Measurements from ENCODE around the gene DEFB128. TPM values are rescaled to one million over a fixed set of nuclear protein-coding genes. Genes with fewer than 3 reads are reported as not detected.
A peak's percentile ranks its signal among the peaks of the same experiment; 100 is the strongest.

Gene DEFB128
- total RNA-seq, 1 experiment from 2014 or later, result not detected

DNA sequence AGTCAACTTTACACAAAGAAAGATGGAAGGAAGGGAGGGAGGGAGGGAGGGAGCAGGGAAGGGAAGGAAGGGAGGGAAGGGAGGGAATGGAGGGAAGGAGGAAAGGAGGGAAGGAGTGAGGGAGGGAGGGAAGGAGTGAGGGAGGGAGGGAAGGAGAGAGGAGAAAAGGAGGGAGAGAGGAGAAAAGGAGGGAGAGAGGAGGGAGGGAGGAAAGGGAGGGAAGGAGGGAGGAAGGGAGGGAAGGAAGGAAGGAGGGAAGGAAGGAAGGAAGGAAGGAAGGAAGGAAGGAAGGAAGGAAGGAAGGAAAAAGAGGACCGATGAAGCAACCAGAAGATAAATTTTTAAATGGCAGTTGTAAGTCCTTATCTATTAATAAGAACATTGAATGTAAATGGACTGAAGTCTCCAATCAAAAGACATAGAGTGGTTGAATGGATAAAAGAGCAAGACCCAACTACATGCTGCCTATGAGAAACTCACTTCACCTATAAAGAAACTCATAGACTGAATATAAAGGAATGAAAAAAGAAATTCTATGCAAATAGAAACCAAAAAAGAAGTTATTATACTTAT lies 31.8 kb upstream of the DEFB128 start:
- ChIA-PET POLR2A (ENCODE audit: unreplicated experiment) (no interaction called here), CTCF (no interaction called here)
- no peak for DNase-seq
- Histone ChIP-seq H3K9me2 (ENCODE audit: insufficient read depth) (peaks cover 4% of the 10 kb centered on the region; the same call in 1 of the 2 replicates), H3K36me3 (ENCODE audit: low read depth) (no peaks in the 10 kb centered on the region), H3K9me3 (ENCODE audit: insufficient read depth, low read depth) (no peaks in the 10 kb centered on the region), H3F3A (ENCODE audit: insufficient read depth, low read depth) (no peaks in the 10 kb centered on the region), H3K4me1 (replicated peaks; ENCODE audit: insufficient read depth) (no peaks in the 10 kb centered on the region), H3K27ac (no peak overlapping the region), H3K4me2 (no peak overlapping the region), H4K20me1 (ENCODE audit: insufficient read depth) (no peaks in the 10 kb centered on the region), H2AFZ (no peak overlapping the region), H3K27me3 (ENCODE audit: insufficient read depth, low read depth) (peaks cover 25% of the 10 kb centered on the region; the same call in 1 of the 2 replicates), H3K4me3 (no peak overlapping the region), H3K79me2 (ENCODE audit: low read depth) (no peaks in the 10 kb centered on the region)
- intact Hi-C loops (cut with micrococcal nuclease; ENCODE audit: unreplicated experiment), result no loop called here
- no peak for TF ChIP-seq EZH2 (IDR thresholded peaks at IDR 0.05; ENCODE audit: low read depth)
- TF ChIP-seq CTCF (conservative IDR thresholded peaks at IDR 0.05), result no peak
- no TSS peak for BruUV-seq (replicated peaks)

- H3K4me2 ChIP-seq, result no peak overlapping the region
- no peaks in the 10 kb centered on the region for H3K4me1 ChIP-seq (replicated peaks; ENCODE audit: insufficient read depth)
- H3K36me3 ChIP-seq (ENCODE audit: low read depth), result no peaks in the 10 kb centered on the region
- H4K20me1 ChIP-seq (ENCODE audit: insufficient read depth), result no peaks in the 10 kb centered on the region
- no peaks in the 10 kb centered on the region for H3K9me3 ChIP-seq (ENCODE audit: insufficient read depth, low read depth)
- ChIA-PET POLR2A (ENCODE audit: unreplicated experiment) (no interaction called here), CTCF (interaction anchor here (0.8 kb wide), 1 partner anchor 44 kb away, joined by 3 read pairs; no protein-coding TSS in a partner anchor)
- H2AFZ ChIP-seq, result no peak overlapping the region
- no peak for DNase-seq
- no peak for TF ChIP-seq EZH2 (IDR thresholded peaks at IDR 0.05; ENCODE audit: low read depth)
- TF ChIP-seq CTCF (conservative IDR thresholded peaks at IDR 0.05), result peak; percentile 54; the same call in 1 of the 2 replicates
- intact Hi-C loops (cut with micrococcal nuclease; ENCODE audit: unreplicated experiment), result no loop called here
- H3K27me3 ChIP-seq (ENCODE audit: insufficient read depth, low read depth), result peaks cover 11% of the 10 kb centered on the region; the same call in 1 of the 2 replicates
- no peak overlapping the region for H3K4me3 ChIP-seq
- H3K79me2 ChIP-seq (ENCODE audit: low read depth), result no peaks in the 10 kb centered on the region
- no TSS peak for BruUV-seq (replicated peaks)
- H3F3A ChIP-seq (ENCODE audit: insufficient read depth, low read depth), result no peaks in the 10 kb centered on the region
- no peak overlapping the region for H3K27ac ChIP-seq
- H3K9me2 ChIP-seq (ENCODE audit: insufficient read depth), result no peaks in the 10 kb centered on the region
Observed at GRCh38 chr20:219290-220115, 30.0 kb upstream of the DEFB128 start.

GRCh38 chr20:217266-217665 lies 27.8 kb upstream of the DEFB128 start:
- CTCF ChIA-PET, result no interaction called here
- intact Hi-C loops (cut with micrococcal nuclease; ENCODE audit: unreplicated experiment), result no loop called here
- TF ChIP-seq CTCF (conservative IDR thresholded peaks at IDR 0.05), result no peak
- TF ChIP-seq EZH2 (IDR thresholded peaks at IDR 0.05; ENCODE audit: low read depth), result no peak

More at GRCh38 chr20:217266-217665, 27.8 kb upstream of the DEFB128 start:
- H3K36me3 ChIP-seq (ENCODE audit: low read depth), result no peaks in the 10 kb centered on the region
- H3F3A ChIP-seq (ENCODE audit: insufficient read depth, low read depth), result no peaks in the 10 kb centered on the region
- H3K27ac ChIP-seq, result no peak overlapping the region
- no peak overlapping the region for H3K4me2 ChIP-seq
- BruUV-seq (replicated peaks), result no TSS peak
- no peaks in the 10 kb centered on the region for H3K9me2 ChIP-seq (ENCODE audit: insufficient read depth)
- no peaks in the 10 kb centered on the region for H3K9me3 ChIP-seq (ENCODE audit: insufficient read depth, low read depth)
- no peak overlapping the region for H3K4me3 ChIP-seq
- H3K4me1 ChIP-seq (replicated peaks; ENCODE audit: insufficient read depth), result no peaks in the 10 kb centered on the region
- no peaks in the 10 kb centered on the region for H4K20me1 ChIP-seq (ENCODE audit: insufficient read depth)
- H3K79me2 ChIP-seq (ENCODE audit: low read depth), result no peaks in the 10 kb centered on the region
- no peak for DNase-seq
- peaks cover 26% of the 10 kb centered on the region for H3K27me3 ChIP-seq (ENCODE audit: insufficient read depth, low read depth)
- no peak overlapping the region for H2AFZ ChIP-seq
- POLR2A ChIA-PET (ENCODE audit: unreplicated experiment), result no interaction called here

Data from PC-9 (cell line).